Nucleus accumbens (tissue), 56 donors: ENCODE data around the gene ENPP3.

Experiments used
- DNase-seq, 56 donors: peaks; one replicate each; lab custom pipeline; 2025; lab: John Stamatoyannopoulos, UW

Gene ENPP3

GRCh38 chr6:131761060-131761761 is 124.1 kb downstream of the ENPP3 start:
- DNase-seq: no peak

- DNase-seq: no peak
These were observed 124.6 kb downstream of the ENPP3 start for GRCh38 chr6:131761762-131762067.

- DNase-seq: no peak
These were observed 125.9 kb downstream of the ENPP3 start for GRCh38 chr6:131762984-131763383.

- no peak for DNase-seq
These were observed 126.6 kb downstream of the ENPP3 start for GRCh38 chr6:131763749-131764148.

- no peak for DNase-seq
These were observed 127.2 kb downstream of the ENPP3 start for GRCh38 chr6:131764350-131764749.

GRCh38 chr6:131765081-131765803 is 128.1 kb downstream of the ENPP3 start:
- no peak for DNase-seq

- no peak for DNase-seq
These were observed 128.7 kb downstream of the ENPP3 start for GRCh38 chr6:131765804-131766135.

- no peak for DNase-seq
These were observed 129.5 kb downstream of the ENPP3 start for GRCh38 chr6:131766631-131767030.

- DNase-seq: no peak
These were observed 131.9 kb downstream of the ENPP3 start for GRCh38 chr6:131768964-131769363.

- DNase-seq: no peak
These were observed 132.5 kb downstream of the ENPP3 start for GRCh38 chr6:131769385-131770141.

- no peak for DNase-seq
These were observed 133.7 kb downstream of the ENPP3 start for GRCh38 chr6:131770776-131771175.

- DNase-seq: no peak
These were observed 136.3 kb downstream of the ENPP3 start for GRCh38 chr6:131773284-131773950.

- DNase-seq: no peak
These were observed 138.8 kb downstream of the ENPP3 start for GRCh38 chr6:131775886-131776285.

- DNase-seq: no peak
These were observed 139.9 kb downstream of the ENPP3 start for GRCh38 chr6:131776985-131777384.

GRCh38 chr6:131778169-131778568 is 141.1 kb downstream of the ENPP3 start:
- no peak for DNase-seq

GRCh38 chr6:131779304-131779703 is 142.2 kb downstream of the ENPP3 start:
- DNase-seq: peak in 4 of 56 donors; percentile 0 to 2 (median 1)

- no peak for DNase-seq
These were observed 143.5 kb downstream of the ENPP3 start for GRCh38 chr6:131780600-131780999.

GRCh38 chr6:131781687-131782086 is 144.6 kb downstream of the ENPP3 start:
- no peak for DNase-seq

- no peak for DNase-seq
These were observed 145.7 kb downstream of the ENPP3 start for GRCh38 chr6:131782764-131783163.

GRCh38 chr6:131784561-131784960 is 147.5 kb downstream of the ENPP3 start:
- no peak for DNase-seq

- no peak for DNase-seq
These were observed 150.0 kb downstream of the ENPP3 start for GRCh38 chr6:131787079-131787478.
